HCT116 (cell line): ENCODE measurements around the gene ACSS1. TPM values are rescaled to one million over a fixed set of nuclear protein-coding genes. Genes with fewer than 3 reads are reported as not detected.

Experiments used
- ATAC-seq: fragments of 200-7000 bp; cut with Tn5 transposase; 2 replicates; pipeline ENCODE4 v1.9.1; 2020; ENCODE audit warnings: mild to moderate bottlenecking, moderate library complexity
- BruUV-seq: library from RNA; stranded (reverse); fragments of 400-500 nt; replicated peaks from 2 replicates; lab custom pipeline; 2021; lab: Mats Ljungman, UMichigan
- CTCF ChIA-PET: fragments of 300-600 bp; sonication (Branson Sonifier 250); formaldehyde crosslinking; loops from one replicate; lab custom pipeline; 2021; ENCODE audit warnings: antibody characterized with exemption; lab: Charles Lee
- POLR2A ChIA-PET: fragments of 300-600, 350-600 bp; sonication (Branson Sonifier 250); formaldehyde crosslinking; loops from one replicate; lab custom pipeline; 2021; ENCODE audit warnings: antibody characterized with exemption; lab: Charles Lee
- RAD21 ChIA-PET, 2 experiments: fragments of 300-600 bp; sonication (Branson Sonifier 250); formaldehyde crosslinking; loops; one replicate each; lab custom pipeline; 2023; ENCODE audit warnings: low total read pairs in 2 of 2; ENCODE audit not compliant: uncharacterized antibody in 2 of 2, unreplicated experiment in 2 of 2, low non-redundant PET in 1 of 2; lab: Charles Lee
- DNase-seq: peaks from one replicate; pipeline ENCODE4 v3.0.0-alpha.2; 2010; ENCODE audit warnings: low read depth, low spot score
- H2AFZ ChIP-seq: fragments of 200-600 bp; shearing (Covaris generic), sonication (generic); 2 replicates; pipeline ENCODE4 v1.6.1; 2017; ENCODE audit warnings: low read depth, mixed run types, mixed read lengths, antibody characterized with exemption, low read length; ENCODE audit not compliant: poor library complexity, severe bottlenecking
- H3K27ac ChIP-seq: 2 replicates; pipeline ENCODE4 v1.5.1; 2012; ENCODE audit warnings: low read depth, low read length
- H3K27me3 ChIP-seq: fragments of 200-600 bp; sonication (generic); 2 replicates; pipeline ENCODE4 v1.6.1; 2016; ENCODE audit warnings: mixed run types, low read length, mixed read lengths; ENCODE audit not compliant: insufficient read depth
- H3K36me3 ChIP-seq, 2 experiments: fragments of 200-500 bp in 1 of 2; fragments of 200-600 bp in 1 of 2; sonication (Bioruptor generic) in 1 of 2; sonication (generic) in 1 of 2; 2 replicates each; pipeline versions ENCODE4 v1.5.1 to v1.6.1; 2014 to 2016; ENCODE audit warnings: low read length in 2 of 2, inconsistent platforms in 1 of 2, mixed read lengths in 1 of 2, mixed run types in 1 of 2; ENCODE audit not compliant: insufficient read depth in 2 of 2, control insufficient read depth in 1 of 2
- H3K4me1 ChIP-seq, 2 experiments: fragments of 200-600 bp in 1 of 2; sonication (generic) in 1 of 2; 2 replicates each; pipeline versions ENCODE4 v1.5.1 to v1.6.1; 2012 to 2017; ENCODE audit warnings: low read length in 2 of 2, inconsistent platforms in 1 of 2, mild to moderate bottlenecking in 1 of 2, mixed read lengths in 1 of 2, mixed run types in 1 of 2, moderate library complexity in 1 of 2; ENCODE audit not compliant: insufficient read depth in 2 of 2, control insufficient read depth in 1 of 2
- H3K4me2 ChIP-seq: fragments of 200-600 bp; sonication (generic); 2 replicates; pipeline ENCODE4 v1.6.1; 2017; ENCODE audit warnings: mixed run types, low read length, mixed read lengths
- H3K4me3 ChIP-seq, 2 experiments: fragments of 200-600 bp in 1 of 2; sonication (generic) in 1 of 2; replicated peaks in 1 of 2; 2 replicates each; pipeline ENCODE4 v1.5.1; 2011 to 2016; ENCODE audit warnings: low read length in 2 of 2, control low read depth in 1 of 2, low read depth in 1 of 2, mild to moderate bottlenecking in 1 of 2, mixed read lengths in 1 of 2, mixed run types in 1 of 2
- H3K79me2 ChIP-seq: fragments of 200-600 bp; sonication (generic); 2 replicates; pipeline ENCODE4 v1.6.1; 2017; ENCODE audit warnings: mild to moderate bottlenecking, mixed run types, low read length, moderate library complexity, mixed read lengths; ENCODE audit not compliant: insufficient read depth
- H3K9ac ChIP-seq: fragments of 200-600 bp; sonication (generic); 2 replicates; pipeline ENCODE4 v1.6.1; 2016; ENCODE audit warnings: low read length, mixed read lengths
- H3K9me2 ChIP-seq: fragments of 200-600 bp; sonication (generic), shearing (Covaris generic); 2 replicates; pipeline ENCODE4 v1.6.1; 2017; ENCODE audit warnings: mixed run types, mild to moderate bottlenecking, moderate library complexity; ENCODE audit not compliant: insufficient read depth
- H3K9me3 ChIP-seq, 2 experiments: fragments of 200-500 bp in 1 of 2; fragments of 200-600 bp in 1 of 2; sonication (Bioruptor generic) in 1 of 2; sonication (generic) in 1 of 2; 2 replicates each; pipeline ENCODE4 v1.6.1; 2014 to 2017; ENCODE audit warnings: low read length in 2 of 2, mixed read lengths in 2 of 2, inconsistent platforms in 1 of 2, low read depth in 1 of 2, mild to moderate bottlenecking in 1 of 2, mixed run types in 1 of 2, moderate library complexity in 1 of 2; ENCODE audit not compliant: control insufficient read depth in 1 of 2, insufficient read depth in 1 of 2
- H4K20me1 ChIP-seq: fragments of 200-600 bp; sonication (generic), shearing (Covaris generic); 2 replicates; pipeline ENCODE4 v1.6.1; 2017; ENCODE audit warnings: mixed run types, mild to moderate bottlenecking, moderate library complexity; ENCODE audit not compliant: insufficient read depth
- CBX3 ChIP-seq: IDR thresholded peaks from 2 replicates; pipeline ENCODE4 v1.6.1; 2012; ENCODE audit warnings: low read depth
- EZH2 ChIP-seq: fragments of 200-600 bp; sonication (generic); IDR thresholded peaks from 2 replicates; pipeline ENCODE4 v1.6.1; 2017; ENCODE audit warnings: antibody characterized with exemption, mixed run types
- JUND ChIP-seq: IDR thresholded peaks from 2 replicates; pipeline ENCODE4 v1.6.1; 2012
- RAD21 ChIP-seq: IDR thresholded peaks from 2 replicates; pipeline ENCODE4 v1.6.1; 2012; ENCODE audit warnings: low read depth, mild to moderate bottlenecking
- REST ChIP-seq: IDR thresholded peaks from 2 replicates; pipeline ENCODE4 v1.6.1; 2012; ENCODE audit warnings: low read depth
- SP1 ChIP-seq: IDR thresholded peaks from 2 replicates; pipeline ENCODE4 v1.6.1; 2012; ENCODE audit warnings: low read depth
- SRF ChIP-seq: IDR thresholded peaks from 2 replicates; pipeline ENCODE4 v1.6.1; 2012; ENCODE audit warnings: low read depth
- TCF7L2 ChIP-seq: IDR thresholded peaks from 2 replicates; pipeline ENCODE4 v1.7.0; 2011; ENCODE audit warnings: borderline replicate concordance, inconsistent platforms; ENCODE audit not compliant: insufficient read depth, insufficient read length; ENCODE audit errors: extremely low read depth
- YY1 ChIP-seq: IDR thresholded peaks from 2 replicates; pipeline ENCODE4 v1.6.1; 2011; ENCODE audit warnings: low read length, low read depth, moderate library complexity, mild to moderate bottlenecking; ENCODE audit not compliant: insufficient replicate concordance; ENCODE audit errors: extremely low read depth
- ZNF274 ChIP-seq: fragments of 200-500 bp; sonication (Bioruptor generic); IDR thresholded peaks from 2 replicates; pipeline ENCODE4 v1.6.1; 2014; ENCODE audit warnings: mild to moderate bottlenecking, low read depth, low read length, inconsistent platforms
- intact Hi-C: fragments of 100-400 bp; cut with micrococcal nuclease; formaldehyde crosslinking; loops from 2 replicates; pipeline ENCODE4 v1.10.0; 2022
- total RNA-seq: library from RNA; stranded (reverse); gene quantifications from one replicate; pipeline ENCODE4 v1.2.1, GENCODE V29; 2021; ENCODE audit not compliant: unreplicated experiment
- TF ChIP-seq, protein P1 (sequence below): IDR thresholded peaks from 2 replicates; pipeline ENCODE4 v1.6.1; 2012
- TF ChIP-seq, protein P2 (sequence below): IDR thresholded peaks from 2 replicates; pipeline ENCODE4 v1.6.1; 2011; ENCODE audit warnings: mild to moderate bottlenecking, low read length, moderate library complexity; ENCODE audit not compliant: insufficient replicate concordance; ENCODE audit errors: extremely low read depth

ACSS1 gene
- total RNA-seq, 1 experiment from 2014 or later = 0.27 TPM

GRCh38 chr20:25020901-25021301 lies 37.0 kb downstream of the ACSS1 start:
- CTCF ChIA-PET = no interaction called here
- DNase-seq = no peak
- TF ChIP-seq, protein P1, sequence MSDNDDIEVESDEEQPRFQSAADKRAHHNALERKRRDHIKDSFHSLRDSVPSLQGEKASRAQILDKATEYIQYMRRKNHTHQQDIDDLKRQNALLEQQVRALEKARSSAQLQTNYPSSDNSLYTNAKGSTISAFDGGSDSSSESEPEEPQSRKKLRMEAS = no peak
- TF ChIP-seq SRF (no peak), ZNF274 (no peak), RAD21 (no peak), REST (no peak), CBX3 (no peak), EZH2 (no peak), JUND (no peak), TCF7L2 (no peak), SP1 (no peak), YY1 (no peak)
- TF ChIP-seq, protein P2, sequence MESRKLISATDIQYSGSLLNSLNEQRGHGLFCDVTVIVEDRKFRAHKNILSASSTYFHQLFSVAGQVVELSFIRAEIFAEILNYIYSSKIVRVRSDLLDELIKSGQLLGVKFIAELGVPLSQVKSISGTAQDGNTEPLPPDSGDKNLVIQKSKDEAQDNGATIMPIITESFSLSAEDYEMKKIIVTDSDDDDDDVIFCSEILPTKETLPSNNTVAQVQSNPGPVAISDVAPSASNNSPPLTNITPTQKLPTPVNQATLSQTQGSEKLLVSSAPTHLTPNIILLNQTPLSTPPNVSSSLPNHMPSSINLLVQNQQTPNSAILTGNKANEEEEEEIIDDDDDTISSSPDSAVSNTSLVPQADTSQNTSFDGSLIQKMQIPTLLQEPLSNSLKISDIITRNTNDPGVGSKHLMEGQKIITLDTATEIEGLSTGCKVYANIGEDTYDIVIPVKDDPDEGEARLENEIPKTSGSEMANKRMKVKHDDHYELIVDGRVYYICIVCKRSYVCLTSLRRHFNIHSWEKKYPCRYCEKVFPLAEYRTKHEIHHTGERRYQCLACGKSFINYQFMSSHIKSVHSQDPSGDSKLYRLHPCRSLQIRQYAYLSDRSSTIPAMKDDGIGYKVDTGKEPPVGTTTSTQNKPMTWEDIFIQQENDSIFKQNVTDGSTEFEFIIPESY = no peak
- Histone ChIP-seq H3K4me1 (peaks cover 12 to 17% of the 10 kb centered on the region in 2 experiments), H3K4me3 (no peak overlapping the region), H3K79me2 (no peaks in the 10 kb centered on the region), H3K9me3 (no peaks in the 10 kb centered on the region), H2AFZ (no peak overlapping the region), H3K4me2 (no peak overlapping the region), H3K36me3 (no peaks in the 10 kb centered on the region), H3K27ac (no peak overlapping the region), H3K27me3 (no peaks in the 10 kb centered on the region), H4K20me1 (no peaks in the 10 kb centered on the region), H3K9me2 (no peaks in the 10 kb centered on the region), H3K9ac (no peak overlapping the region)
- no TSS peak for BruUV-seq
- no peak for ATAC-seq
- intact Hi-C loops = no loop called here
- RAD21 ChIA-PET = no interaction called here
- POLR2A ChIA-PET = no interaction called here
